Pons (tissue), 1 donor: ENCODE data around the gene NDUFB2.
"Not testable (repeated sequence)": the region's sequence is repeated elsewhere in the genome, so short reads cannot be mapped to it uniquely, and the experiment has no call there.

Source experiments
- DNase-seq: peaks from one replicate; pipeline ENCODE4 v3.0.0-alpha.2; 2016; ENCODE audit warnings: low spot score

NDUFB2 gene

GRCh38 chr7:140696680-140697446 lies at the start of gene NDUFB2:
Gene NDUFB2, plus strand, starts transcription at chr7:140696708. Its CDS starts 37 bp downstream, at chr7:140696745.
- DNase-seq = peak; percentile 86

DNA sequence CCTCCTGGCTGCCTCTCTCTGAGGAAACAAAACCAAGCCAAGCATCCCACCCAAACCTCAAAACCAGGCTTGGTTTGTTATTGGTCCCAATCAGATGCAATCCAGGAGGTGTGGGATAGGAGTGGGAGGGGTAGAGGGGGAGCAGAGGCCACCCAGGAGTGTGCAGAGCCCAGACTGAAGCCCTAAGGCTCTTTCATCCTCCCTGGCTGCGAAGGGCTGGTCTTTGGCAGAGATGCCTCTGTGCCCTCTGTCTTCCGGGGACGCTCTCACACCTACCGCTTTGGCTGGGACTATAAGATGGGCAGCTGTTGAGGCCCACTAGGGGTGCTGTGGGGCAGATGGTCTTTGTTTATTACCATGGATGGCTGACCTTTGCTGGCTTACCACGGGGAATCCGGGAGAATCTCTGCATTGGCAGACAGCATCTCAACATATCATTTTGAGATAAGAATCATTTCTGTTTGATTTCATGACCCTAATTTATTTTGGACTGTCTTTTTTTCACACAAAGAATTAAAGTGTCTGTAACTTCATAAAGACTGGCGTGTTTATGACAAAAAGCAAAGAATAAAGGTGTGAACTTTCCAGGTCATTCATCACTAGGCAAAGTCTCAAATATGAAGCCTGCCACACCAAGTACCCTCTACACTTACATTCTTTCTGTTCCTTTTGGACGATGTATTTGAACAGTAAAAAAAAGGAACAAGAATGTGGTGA lies 49.4 kb upstream of the NDUFB2 start:
- DNase-seq = peak; percentile 65

DNA sequence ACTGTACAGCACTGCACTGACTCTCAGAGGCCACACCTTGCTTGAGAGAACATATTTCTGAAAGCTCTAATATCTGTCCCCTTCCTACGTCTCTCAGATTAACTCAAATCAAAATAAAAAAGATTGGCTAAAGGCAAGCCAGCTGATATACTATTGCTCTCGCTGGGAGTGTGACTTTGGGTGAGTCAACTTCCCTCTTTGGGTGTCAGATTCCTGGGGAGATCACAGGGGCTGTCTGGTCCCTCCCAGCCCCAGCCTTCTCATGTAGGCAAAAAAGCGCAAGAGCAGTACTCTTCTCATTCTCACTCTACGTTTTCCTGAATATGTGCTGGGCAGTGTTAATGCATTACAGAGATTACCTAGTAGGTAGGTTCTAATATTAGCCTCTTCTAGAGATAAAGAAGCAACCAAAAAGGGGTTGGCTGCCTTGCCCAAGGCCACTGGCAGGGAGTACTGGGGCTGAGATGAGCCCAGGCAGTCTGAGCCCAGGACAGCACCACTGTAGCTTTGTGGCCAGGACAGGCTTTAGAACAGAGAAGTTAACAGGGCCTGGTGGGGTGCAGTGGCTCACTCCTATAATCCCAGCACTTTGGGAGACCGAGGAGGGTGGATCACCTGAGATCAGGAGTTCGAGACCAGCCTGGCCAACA lies 46.8 kb upstream of the NDUFB2 start:
- no peak for DNase-seq

DNA sequence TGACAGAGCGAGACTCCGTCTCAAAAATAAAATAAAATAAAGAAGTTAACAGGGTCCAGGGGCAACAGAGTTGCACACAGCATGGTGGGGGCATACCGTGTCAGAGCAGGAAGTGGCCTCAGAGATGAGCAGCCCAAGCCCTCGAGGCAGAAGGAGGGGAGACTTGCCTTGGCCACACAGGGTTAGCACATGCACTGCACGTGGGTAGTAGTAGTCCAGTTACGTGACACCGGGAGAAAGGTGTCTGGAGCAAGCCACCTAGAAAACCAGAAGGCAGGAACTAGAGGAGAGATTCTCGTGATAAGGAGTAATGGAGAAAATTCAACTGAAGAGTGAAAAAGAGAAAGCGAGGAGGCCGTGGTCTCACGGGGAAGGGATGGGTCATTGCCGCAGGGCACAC lies 46.1 kb upstream of the NDUFB2 start:
- DNase-seq = no peak

GRCh38 chr7:140653319-140654108 lies 43.0 kb upstream of the NDUFB2 start:
- DNase-seq = peak; percentile 81

DNA sequence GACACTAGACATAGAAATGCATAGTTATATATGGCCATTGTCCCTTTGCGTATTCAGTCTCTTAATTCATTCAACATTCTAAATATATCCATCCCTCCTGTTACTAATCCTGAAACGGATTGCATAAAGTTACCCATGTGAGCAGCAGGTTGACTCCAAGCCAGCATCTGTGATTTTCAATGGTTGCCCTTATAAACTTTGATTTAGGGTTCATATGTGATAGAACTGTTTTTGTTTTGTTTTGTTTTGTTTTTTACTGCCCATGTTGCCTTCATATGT lies 42.5 kb upstream of the NDUFB2 start:
- no peak for DNase-seq

DNA sequence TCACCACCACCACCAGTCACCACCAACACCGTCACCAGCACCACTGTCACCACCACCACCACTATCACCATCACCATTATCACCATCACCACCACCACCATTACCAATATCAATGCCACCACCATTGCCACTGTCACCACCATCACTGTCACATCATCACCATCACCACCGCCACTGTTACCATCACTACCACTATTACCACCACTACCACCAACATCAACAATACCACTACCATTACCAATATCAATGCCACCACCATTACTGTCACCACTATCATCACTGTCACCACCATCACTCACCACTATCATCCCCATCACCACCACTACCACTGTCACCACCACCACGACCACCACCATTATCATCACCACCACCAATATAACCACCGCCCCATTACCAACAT lies 41.8 kb upstream of the NDUFB2 start:
- no peak for DNase-seq

DNA sequence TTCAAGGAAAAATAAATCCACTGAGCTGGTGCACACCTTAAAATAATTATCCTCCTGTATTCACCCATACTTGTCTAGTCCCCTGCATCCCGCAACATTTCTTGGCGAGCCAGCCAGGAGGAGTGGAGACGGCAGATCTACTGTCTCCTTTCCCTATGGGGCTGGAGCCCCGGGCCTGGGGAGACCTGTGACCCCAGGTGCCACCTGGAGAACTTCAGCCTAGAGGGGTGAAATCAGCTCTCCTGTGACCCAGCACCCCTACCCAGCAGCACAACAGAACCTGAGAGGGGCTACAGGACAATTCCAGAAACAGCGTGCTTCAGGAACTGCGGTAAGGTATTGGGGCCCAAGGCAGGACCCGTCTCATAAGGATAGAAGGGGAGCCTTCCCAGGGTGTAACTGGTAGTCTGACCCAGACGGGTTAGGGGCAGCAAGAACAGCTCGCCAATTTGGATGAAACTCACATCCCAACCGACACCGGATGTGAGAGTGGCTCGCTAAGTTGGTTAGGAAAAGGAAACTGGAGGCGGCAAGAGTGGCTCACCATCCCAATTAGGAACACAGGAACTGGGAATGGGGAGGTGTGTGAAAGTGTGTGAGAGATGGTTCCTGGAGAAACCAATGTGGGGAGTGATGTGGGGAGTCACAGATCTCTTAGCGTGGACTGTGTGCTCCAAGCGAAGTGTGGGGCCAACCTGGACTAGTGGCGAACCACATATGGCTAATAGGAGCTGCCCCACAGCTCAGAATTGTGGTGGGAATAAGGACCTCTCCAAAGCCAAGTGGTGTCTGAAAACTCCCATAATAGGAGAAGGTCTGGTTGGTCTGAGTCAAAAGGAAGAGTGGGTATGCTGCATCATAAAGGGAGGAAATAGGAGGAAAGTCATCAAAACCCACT lies 40.7 kb upstream of the NDUFB2 start:
- no peak for DNase-seq

DNA sequence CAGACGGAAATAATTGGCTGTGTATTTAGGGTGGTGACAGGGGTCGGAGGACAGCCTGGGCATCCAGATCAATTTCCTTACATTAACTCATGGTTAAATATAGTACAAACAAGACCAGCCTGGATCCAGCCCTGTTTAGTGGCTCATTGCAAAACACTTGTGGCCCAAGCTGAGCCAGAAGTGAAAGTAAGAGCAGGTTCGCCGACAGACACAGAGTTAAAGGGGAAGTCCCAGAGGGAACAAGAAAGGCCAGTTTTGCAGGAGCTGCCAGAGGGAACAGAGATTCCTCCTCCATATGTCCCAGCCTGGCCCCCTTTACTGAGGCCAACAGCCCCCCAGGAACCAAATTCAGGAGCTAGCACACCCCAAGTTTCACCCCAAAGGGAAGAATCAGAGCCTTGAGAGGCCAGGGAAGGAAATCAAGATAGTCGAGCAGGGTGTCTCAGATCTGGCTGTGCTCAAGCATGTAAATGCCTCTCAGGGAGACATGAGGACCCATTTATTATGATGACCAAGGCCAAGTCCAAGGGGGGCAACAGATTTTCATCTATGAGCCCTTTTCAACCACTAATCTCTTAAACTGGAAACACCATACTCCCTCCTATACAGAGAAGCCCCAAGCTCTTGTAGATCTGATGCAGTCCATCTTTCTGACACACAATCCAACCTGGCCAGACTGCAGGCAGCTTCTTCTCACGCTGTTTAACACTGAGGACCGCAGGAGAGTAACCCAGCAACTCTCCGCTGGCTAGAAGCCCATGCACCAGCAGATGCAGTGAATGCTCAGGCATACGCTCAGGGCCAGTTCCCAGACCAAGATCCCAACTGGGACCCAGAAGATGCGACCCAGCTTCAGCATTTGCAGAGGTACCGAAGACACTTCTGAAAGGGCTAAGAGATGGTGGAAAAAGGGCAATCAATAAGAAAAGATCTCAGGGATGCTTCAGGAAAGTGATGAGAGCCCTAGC lies 39.7 kb upstream of the NDUFB2 start:
- peak; percentile 78 for DNase-seq

GRCh38 chr7:140657891-140658290 lies 38.6 kb upstream of the NDUFB2 start:
- no peak for DNase-seq

GRCh38 chr7:140659856-140660255 lies 36.7 kb upstream of the NDUFB2 start:
- DNase-seq = no peak

GRCh38 chr7:140661124-140661523 lies 35.4 kb upstream of the NDUFB2 start:
- DNase-seq = no peak

- DNase-seq = not testable (repeated sequence)
These were observed 33.6 kb upstream of the NDUFB2 start for GRCh38 chr7:140662938-140663337.

GRCh38 chr7:140667476-140667875 lies 29.0 kb upstream of the NDUFB2 start:
- DNase-seq = no peak

GRCh38 chr7:140668641-140669040 lies 27.9 kb upstream of the NDUFB2 start:
- DNase-seq = no peak

- DNase-seq = no peak
These were observed 27.2 kb upstream of the NDUFB2 start for GRCh38 chr7:140669352-140669751.

- not testable (repeated sequence) for DNase-seq
These were observed 26.6 kb upstream of the NDUFB2 start for GRCh38 chr7:140669862-140670261.

DNA sequence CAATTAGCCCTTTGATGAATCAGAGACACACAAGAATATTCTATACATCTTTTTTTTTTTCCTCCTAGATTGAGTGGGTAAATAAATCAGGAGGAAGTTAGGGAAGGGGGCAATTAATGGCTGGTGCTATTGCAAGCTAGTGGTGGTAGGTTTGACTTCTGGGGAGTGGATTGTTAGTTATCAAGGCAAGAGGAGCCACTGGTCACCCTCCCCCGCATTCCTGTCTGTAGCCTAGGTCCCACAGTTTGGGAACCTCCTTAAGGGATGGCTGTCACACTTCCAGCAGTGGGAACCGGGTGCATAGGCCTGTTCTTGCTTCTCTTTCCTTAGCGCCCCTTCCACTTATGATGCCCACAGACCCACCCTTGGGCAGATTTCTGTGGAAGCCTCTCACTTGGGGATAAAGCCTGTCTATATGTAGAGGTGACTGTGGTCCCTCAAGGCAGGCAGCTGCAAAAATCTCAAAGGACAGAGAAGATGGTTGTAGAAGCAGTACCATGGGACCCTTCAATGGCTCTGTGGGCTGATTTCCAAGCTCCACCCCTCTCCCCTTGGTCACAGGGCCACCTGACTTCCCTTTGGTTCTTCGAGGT lies 26.1 kb upstream of the NDUFB2 start:
- DNase-seq = no peak

DNA sequence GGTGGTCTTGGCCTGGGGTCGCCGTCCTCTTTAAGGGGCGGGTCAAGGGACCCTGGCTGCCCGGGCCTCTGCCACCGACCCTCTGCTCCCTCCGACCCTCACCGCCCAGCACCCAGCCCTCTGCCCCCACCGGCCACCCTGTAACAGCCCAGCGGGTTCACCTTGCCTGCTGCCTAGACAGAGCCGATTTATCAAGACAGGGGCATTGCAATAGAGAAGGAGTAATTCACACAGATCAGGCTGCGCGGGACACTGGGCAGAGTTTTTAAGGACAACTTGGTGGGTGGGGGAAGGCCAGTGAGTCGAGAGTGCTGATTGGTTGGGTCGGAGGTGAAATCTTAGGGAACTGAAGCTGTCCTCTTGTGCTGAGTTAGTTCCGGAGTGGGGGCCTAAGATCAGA lies 24.5 kb upstream of the NDUFB2 start:
- peak; percentile 15 for DNase-seq
